Liver (tissue), 9 donors: ENCODE measurements around the gene PLA2G4F. TPM values are rescaled to one million over a fixed set of nuclear protein-coding genes. Genes with fewer than 3 reads are reported as not detected.

Experiments used
- DNase-seq: peaks from one replicate; pipeline ENCODE4 v3.0.0-alpha.2; 2017; ENCODE audit warnings: low spot score
- H3K27ac ChIP-seq, 2 donors: one replicate each; pipeline ENCODE4 v1.7.0; 2013; ENCODE audit warnings: inconsistent platforms in 2 of 2, low read length in 2 of 2, control low read depth in 1 of 2, low read depth in 1 of 2, mild to moderate bottlenecking in 1 of 2
- H3K27me3 ChIP-seq, 4 donors: one replicate each; pipeline versions ENCODE4 v1.6.1 to v1.7.0; 2013; ENCODE audit warnings: low read length in 3 of 4, inconsistent platforms in 1 of 4, mild to moderate bottlenecking in 1 of 4, moderate library complexity in 1 of 4; ENCODE audit not compliant: control insufficient read depth in 4 of 4, insufficient read depth in 4 of 4
- H3K36me3 ChIP-seq, 4 donors: one replicate each; pipeline versions ENCODE4 v1.6.1 to v1.7.0; 2013; ENCODE audit warnings: low read length in 3 of 4, mild to moderate bottlenecking in 3 of 4, low read depth in 1 of 4, moderate library complexity in 1 of 4; ENCODE audit not compliant: control insufficient read depth in 4 of 4, insufficient read depth in 3 of 4
- H3K4me1 ChIP-seq, 4 donors: one replicate each; pipeline versions ENCODE4 v1.6.1 to v1.7.0; 2013; ENCODE audit warnings: low read length in 3 of 4, mild to moderate bottlenecking in 3 of 4, moderate library complexity in 1 of 4; ENCODE audit not compliant: control insufficient read depth in 4 of 4, insufficient read depth in 4 of 4
- H3K4me3 ChIP-seq, 3 donors: one replicate each; pipeline versions ENCODE4 v1.6.1 to v1.7.0; 2013; ENCODE audit warnings: low read length in 3 of 3, control low read depth in 1 of 3, low read depth in 1 of 3, mild to moderate bottlenecking in 1 of 3
- H3K9ac ChIP-seq, 2 donors: one replicate each; pipeline ENCODE4 v1.7.0; 2013; ENCODE audit warnings: low read length in 2 of 2, mild to moderate bottlenecking in 2 of 2, moderate library complexity in 2 of 2, control low read depth in 1 of 2, low read depth in 1 of 2
- H3K9me3 ChIP-seq, 4 donors: one replicate each; pipeline versions ENCODE4 v1.6.1 to v1.7.0; 2013; ENCODE audit warnings: low read length in 3 of 4; ENCODE audit not compliant: control insufficient read depth in 4 of 4
- ATF3 ChIP-seq: IDR thresholded peaks from 2 replicates; pipeline ENCODE4 v1.6.1; 2016; ENCODE audit warnings: antibody characterized with exemption
- CTCF ChIP-seq: fragments of 150-350 bp; IDR thresholded peaks from 2 replicates; pipeline ENCODE4 v1.5.1; 2017; ENCODE audit warnings: improper control_type of control experiment, low read depth, low read length; ENCODE audit not compliant: missing input control
- FOXA2 ChIP-seq: IDR thresholded peaks from 2 replicates; pipeline ENCODE4 v1.6.1; 2016; ENCODE audit warnings: antibody characterized with exemption
- GABPA ChIP-seq, 2 donors: IDR thresholded peaks in 1 of 2; conservative IDR thresholded peaks in 1 of 2; 2 replicates each; pipeline ENCODE4 v1.6.1; 2016; ENCODE audit warnings: antibody characterized with exemption in 2 of 2, mild to moderate bottlenecking in 1 of 2, moderate library complexity in 1 of 2
- HNF4G ChIP-seq: IDR thresholded peaks from 2 replicates; pipeline ENCODE4 v1.6.1; 2016; ENCODE audit warnings: antibody characterized with exemption
- JUND ChIP-seq, 2 donors: IDR thresholded peaks; 2 replicates each; pipeline ENCODE4 v1.6.1; 2016; ENCODE audit warnings: antibody characterized with exemption in 2 of 2
- MAX ChIP-seq: IDR thresholded peaks from 2 replicates; pipeline ENCODE4 v1.6.1; 2016; ENCODE audit warnings: antibody characterized with exemption
- NR2F2 ChIP-seq: IDR thresholded peaks from 2 replicates; pipeline ENCODE4 v1.6.1; 2016; ENCODE audit warnings: antibody characterized with exemption
- SP1 ChIP-seq: IDR thresholded peaks from 2 replicates; pipeline ENCODE4 v1.6.1; 2018; ENCODE audit warnings: antibody characterized with exemption, mild to moderate bottlenecking
- TAF1 ChIP-seq: conservative IDR thresholded peaks from 2 replicates; pipeline ENCODE4 v1.6.1; 2016; ENCODE audit warnings: antibody characterized with exemption, mild to moderate bottlenecking
- ZBTB33 ChIP-seq: IDR thresholded peaks from 2 replicates; pipeline ENCODE4 v1.6.1; 2016; ENCODE audit warnings: antibody characterized with exemption
- WGBS: extraction: QIAGEN DNeasy Blood & Tissue Kit; methylation state at CpG from one replicate; pipeline ENCODE4 v1.1.7; 2013; 5-methylcytosine and 5-hydroxymethylcytosine counted together
- polyA plus RNA-seq, 2 donors: library from polyadenylated mRNA; stranded (reverse) in 1 of 2; unstranded in 1 of 2; fragments of 200-250 nt in 1 of 2; fragments of >200 nt in 1 of 2; fragmentation: Nextera tagmentation in 1 of 2; extraction: Ambion mirVana in 1 of 2; gene quantifications; one replicate each; pipeline versions ENCODE4 v1.2.1 to v1.2.3, GENCODE V29; 2013 to 2015
- total RNA-seq, 2 donors: library from RNA; depleted of rRNA; stranded (reverse); fragments of >200 nt; gene quantifications; one replicate each; pipeline ENCODE4 v1.2.3, GENCODE V29; 2014
- donor health status: healthy.
- donor health status: healthy.
- donor health status: healthy.
- donor health status: healthy.
- donor health status: healthy.

The PLA2G4F gene
- total and polyA plus RNA-seq, 4 donors: not detected

GRCh38 chr15:42202653-42203052, 46.2 kb upstream of the PLA2G4F start (continued):
- no peak for TF ChIP-seq ZBTB33
- no peak for TF ChIP-seq CTCF
- TF ChIP-seq HNF4G: no peak
- TF ChIP-seq GABPA (IDR thresholded peaks at IDR 0.05 in 1 of 2, conservative IDR thresholded peaks at IDR 0.05 in 1 of 2): no peak
- no peak for TF ChIP-seq TAF1
- TF ChIP-seq SP1: no peak

- no peak overlapping the region for H3K9ac ChIP-seq
- H3K4me1 ChIP-seq: peaks cover 0 to 6% (median 5%) of the 10 kb centered on the region in 4 donors
- H3K27ac ChIP-seq: no peak overlapping the region
- no peak overlapping the region for H3K4me3 ChIP-seq
- no peak for DNase-seq
- H3K36me3 ChIP-seq: peaks cover 3 to 19% (median 8%) of the 10 kb centered on the region in 4 donors
- TF ChIP-seq FOXA2 (no peak), SP1 (no peak), TAF1 (no peak), CTCF (no peak), NR2F2 (no peak), MAX (no peak)
- H3K27me3 ChIP-seq: no peaks in the 10 kb centered on the region
- H3K9me3 ChIP-seq: no peaks in the 10 kb centered on the region
- WGBS: 95% methylated on average over 1 of the region's 1 CpG
Observed at GRCh38 chr15:42201801-42202200, 45.4 kb upstream of the PLA2G4F start.

GRCh38 chr15:42199126-42199525, 42.7 kb upstream of the PLA2G4F start:
- no peak for DNase-seq
- Histone ChIP-seq H3K36me3 (peaks cover 3 to 19% (median 8%) of the 10 kb centered on the region in 4 donors), H3K9me3 (no peaks in the 10 kb centered on the region), H3K27ac (no peak overlapping the region), H3K27me3 (no peaks in the 10 kb centered on the region), H3K4me3 (no peak overlapping the region), H3K9ac (no peak overlapping the region), H3K4me1 (no peaks in the 10 kb centered on the region)
- TF ChIP-seq GABPA (IDR thresholded peaks at IDR 0.05 in 1 of 2, conservative IDR thresholded peaks at IDR 0.05 in 1 of 2): no peak
- no peak for TF ChIP-seq ATF3
- no peak for TF ChIP-seq JUND (IDR thresholded peaks at IDR 0.05)
- WGBS: 86% methylated on average over 5 of the region's 5 CpGs
